Pulmonary artery endothelial cell (primary cell): Measurements from ENCODE around the gene ATF4. TPM values are rescaled to one million over a fixed set of nuclear protein-coding genes. Genes with fewer than 3 reads are reported as not detected.
A peak's percentile ranks its signal among the peaks of the same experiment; 100 is the strongest.

ENCODE experiments used
- DNase-seq: peaks from one replicate; pipeline ENCODE4 v3.0.0-alpha.2; 2011; ENCODE audit warnings: low read depth, low spot score
- total RNA-seq: library from RNA; depleted of rRNA; stranded (reverse); fragments of >200 nt; gene quantifications from 2 replicates; pipeline ENCODE4 v1.2.3, GENCODE V29; 2014

Gene ATF4
- total RNA-seq, 1 donor from 2014 or later: 290 TPM

- DNase-seq: no peak
These were observed 7.8 kb downstream of the ATF4 start for GRCh38 chr22:39528080-39528661.

DNA sequence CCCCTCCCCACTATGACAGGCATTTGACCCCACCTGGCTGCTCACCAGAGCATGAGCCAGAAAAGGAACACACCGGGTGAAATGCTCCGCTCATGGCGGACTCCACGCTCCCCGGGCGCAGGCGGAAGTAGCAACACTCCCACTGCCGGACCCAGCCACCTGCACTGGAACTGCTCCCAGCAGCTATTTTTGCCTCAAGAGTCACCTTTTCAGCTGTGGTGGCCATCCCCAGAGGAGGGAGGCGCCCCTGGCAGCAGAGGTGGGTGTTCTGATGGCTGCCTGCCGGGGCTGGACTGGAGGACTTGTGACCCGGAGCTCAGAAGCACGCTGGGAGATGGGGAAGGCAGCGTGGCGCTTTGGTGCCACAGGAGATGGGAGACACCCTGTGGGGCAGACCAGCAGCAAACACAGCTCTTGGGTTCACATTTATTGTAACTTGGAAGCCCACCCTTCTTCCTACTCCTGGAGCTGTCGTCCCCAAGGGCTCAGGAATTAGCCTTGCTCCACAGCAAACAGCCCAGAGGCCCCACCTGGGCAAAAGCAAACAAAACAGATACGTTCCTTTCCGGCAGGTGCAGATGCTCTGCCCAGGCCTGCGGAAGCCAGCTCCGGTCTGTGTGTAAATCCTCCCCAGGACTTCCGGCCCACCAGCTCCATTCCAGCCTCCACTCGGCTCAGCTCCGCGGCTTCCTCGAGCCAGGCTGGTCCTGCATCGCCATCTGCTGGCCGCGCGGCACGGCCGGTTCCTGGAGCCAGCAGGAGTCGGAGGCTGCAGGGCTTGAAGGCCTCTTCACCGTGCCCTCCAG, 8.5 kb downstream of the ATF4 start:
- peak; percentile 83 for DNase-seq

GRCh38 chr22:39529487-39529851, 9.1 kb downstream of the ATF4 start:
- no peak for DNase-seq

DNA sequence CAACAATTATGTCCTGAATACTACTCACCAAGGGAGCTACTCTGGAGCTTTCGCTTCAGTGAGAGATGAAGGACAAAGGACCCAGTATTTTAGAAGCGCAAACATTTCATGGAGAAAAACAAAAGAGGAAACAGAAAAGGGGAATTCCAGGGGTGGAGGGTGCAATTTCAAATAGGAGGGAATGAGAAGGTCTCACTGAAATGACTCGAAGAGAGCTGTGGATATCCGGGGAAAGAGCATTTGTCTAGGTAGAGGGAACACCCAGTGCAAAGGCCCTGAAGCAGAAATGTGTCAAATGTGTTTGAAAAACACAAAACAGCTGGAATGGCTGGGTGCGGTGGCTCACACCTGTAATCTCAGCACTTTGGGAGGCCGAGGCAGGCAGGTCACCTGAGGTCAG, 9.8 kb downstream of the ATF4 start:
- no peak for DNase-seq

- DNase-seq: no peak
These were observed 10.4 kb downstream of the ATF4 start for GRCh38 chr22:39530692-39531331.

GRCh38 chr22:39532215-39533073, 12.1 kb downstream of the ATF4 start, which contains the start of gene RPS19BP1:
RPS19BP1 (minus strand) TSS chr22:39532748; CDS start chr22:39532738, 10 bp downstream.
- DNase-seq: peak; percentile 96

GRCh38 chr22:39534092-39534506, 13.7 kb downstream of the ATF4 start:
- no peak for DNase-seq

DNA sequence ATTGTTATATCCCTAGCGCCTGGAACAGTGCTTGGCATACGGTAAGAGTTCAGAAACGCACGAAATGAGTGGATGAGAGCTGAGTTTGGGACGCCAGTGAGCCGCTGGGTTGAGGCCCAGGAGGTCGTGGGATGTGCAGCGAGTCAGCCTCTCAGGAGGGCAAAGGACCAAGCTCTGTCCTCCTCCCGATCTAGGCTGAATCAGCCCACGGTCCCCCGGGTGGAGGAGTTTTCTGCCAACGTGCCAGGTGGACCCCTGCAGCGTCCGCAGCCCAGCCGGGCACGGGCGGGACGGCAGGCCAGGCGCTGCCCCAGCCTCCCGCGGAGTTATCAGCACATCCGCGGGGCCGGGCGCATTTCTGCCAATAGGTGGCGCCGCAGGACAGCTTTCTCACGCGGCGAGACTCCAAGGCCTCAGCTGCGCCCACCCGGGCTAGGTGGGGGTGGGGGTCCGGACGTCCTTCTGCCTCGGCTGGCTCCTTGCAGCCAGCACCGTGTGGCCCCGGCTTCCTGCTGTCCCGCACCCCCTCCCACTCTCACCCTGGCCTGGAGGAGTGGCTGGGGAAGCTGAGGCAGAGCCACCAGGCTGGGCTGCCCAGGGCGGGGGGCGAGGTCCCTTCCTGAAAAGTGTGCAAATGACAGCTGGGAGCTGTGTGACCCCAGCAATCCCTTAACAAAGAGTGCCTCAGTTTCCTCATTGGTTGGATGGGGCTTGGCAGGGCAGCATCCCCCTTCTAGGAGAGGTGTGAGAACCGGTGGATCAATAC, 14.4 kb downstream of the ATF4 start:
- no peak for DNase-seq

DNA sequence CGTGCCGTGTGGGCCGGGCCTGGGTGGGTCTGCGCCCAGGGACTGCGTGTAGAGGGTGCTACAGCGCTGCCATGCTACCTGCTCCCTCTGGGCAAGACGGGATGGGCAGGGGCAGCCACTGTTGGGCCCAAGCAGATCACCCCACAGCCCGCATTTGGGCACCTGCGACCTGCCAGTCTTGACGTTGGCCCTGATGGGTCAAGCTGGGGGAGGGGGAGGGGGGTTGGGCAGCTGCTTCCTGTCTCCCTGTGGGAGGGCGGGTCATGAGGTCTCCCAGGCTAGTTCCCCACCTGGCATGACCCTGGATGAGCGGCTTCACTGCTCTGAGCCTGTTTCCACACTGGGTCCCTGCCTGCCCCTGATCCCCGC, 15.0 kb downstream of the ATF4 start:
- no peak for DNase-seq

GRCh38 chr22:39535831-39536449, 15.6 kb downstream of the ATF4 start:
- no peak for DNase-seq

GRCh38 chr22:39536711-39537110, 16.3 kb downstream of the ATF4 start:
- no peak for DNase-seq

- DNase-seq: no peak
These were observed 17.6 kb downstream of the ATF4 start for GRCh38 chr22:39537975-39538374.

GRCh38 chr22:39543095-39543494, 22.7 kb downstream of the ATF4 start:
- DNase-seq: no peak

DNA sequence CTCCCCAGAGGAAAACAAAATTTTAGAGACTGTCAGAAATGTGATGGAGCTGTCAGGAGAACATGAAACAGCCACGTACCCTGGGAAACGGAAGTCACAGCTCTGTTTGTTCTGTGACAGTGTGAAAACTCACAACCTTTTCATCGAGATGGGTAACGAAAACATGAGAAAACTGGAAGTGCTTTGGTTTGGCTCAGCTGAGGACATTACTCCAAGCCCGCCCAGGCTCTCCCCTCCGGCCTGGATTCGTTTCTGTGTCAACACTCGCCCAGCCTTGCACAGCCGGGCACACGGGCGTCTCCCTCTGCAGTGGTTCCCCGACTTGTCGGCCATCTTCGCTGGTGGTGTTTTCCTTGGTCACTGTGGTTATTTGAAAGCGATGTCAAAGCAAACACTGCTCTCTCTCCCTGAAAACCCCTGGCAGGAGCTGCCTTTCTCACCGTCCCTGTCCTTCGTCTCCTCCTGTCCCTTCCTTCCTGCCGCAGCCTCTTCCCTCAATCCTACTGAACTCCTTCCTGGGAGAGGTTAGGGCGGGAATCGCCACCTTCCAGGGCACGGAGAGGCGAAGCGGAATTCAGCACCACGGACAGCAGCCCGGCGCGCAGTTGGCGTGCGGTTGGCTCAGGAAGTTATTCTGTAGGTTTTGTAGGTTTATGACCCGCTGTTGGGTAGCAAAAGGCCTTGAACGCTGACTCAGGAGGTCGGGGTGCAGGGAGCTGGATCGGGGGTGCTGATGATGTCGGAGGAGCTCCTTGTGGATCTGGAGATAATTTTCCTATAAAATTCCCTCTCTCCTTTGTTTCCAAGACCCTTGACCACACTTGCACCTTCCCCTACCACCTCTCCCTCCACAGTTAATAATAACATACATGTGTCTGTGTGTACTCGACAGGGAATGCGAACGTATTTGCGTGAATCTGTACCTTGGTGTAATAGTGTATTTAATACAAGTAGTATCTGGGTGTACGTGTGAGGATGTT, 25.3 kb downstream of the ATF4 start:
- DNase-seq: no peak

- DNase-seq: no peak
These were observed 26.7 kb downstream of the ATF4 start for GRCh38 chr22:39546889-39547586.

- DNase-seq: no peak
These were observed 27.2 kb downstream of the ATF4 start for GRCh38 chr22:39547587-39547947.

GRCh38 chr22:39553429-39553828, 33.1 kb downstream of the ATF4 start:
- no peak for DNase-seq

DNA sequence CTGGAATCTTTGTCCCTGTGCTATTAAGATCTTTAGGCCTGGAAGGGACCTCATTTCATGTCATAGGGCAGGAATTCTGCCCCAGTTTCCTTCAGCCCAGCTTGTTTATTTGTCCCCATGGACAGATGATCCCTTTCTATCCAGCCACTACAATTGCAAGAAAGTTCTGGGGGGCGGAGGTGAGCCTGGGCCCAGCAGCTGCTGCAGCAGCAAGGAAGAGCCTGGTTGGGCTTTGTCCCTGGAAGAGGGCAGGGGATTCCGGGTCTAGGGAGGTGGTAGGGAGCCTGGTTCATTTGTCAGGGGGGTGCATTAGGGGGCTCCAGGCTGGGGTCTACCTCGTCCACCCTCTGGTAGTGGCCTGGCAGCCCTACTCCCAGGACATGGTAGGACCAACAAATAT, 33.8 kb downstream of the ATF4 start:
- DNase-seq: no peak
